ENCODE data around the gene PRKCE. TPM values are rescaled to one million over a fixed set of nuclear protein-coding genes. Genes with fewer than 3 reads are reported as not detected.

Gene PRKCE
- total RNA-seq, 5 donors from 2014 or later (not counting 1 experiment from before 2014, with no cell fraction given): 16.5 to 29.8 (median 23.4) TPM

DNA sequence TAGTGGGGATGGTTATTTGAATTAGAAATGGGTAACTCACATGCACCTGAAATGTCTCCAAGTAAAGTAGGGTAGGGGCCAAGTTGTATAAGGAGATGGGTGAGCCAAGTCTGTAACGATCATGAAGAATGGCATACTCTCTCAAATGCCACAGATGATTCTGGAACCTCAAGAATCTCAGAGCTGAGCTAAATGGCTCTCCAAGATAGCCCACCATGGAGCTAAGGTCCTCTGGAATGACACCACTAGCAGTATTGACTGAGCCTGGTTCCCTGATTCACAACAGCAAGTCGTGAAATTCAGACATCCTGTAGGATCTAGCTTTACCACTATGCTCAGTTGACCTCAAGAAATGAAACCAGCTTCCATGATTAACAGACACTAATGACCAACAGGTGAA lies 529.8 kb downstream of the PRKCE start:
- 100% methylated on average over 1 of the region's 2 CpGs for WGBS (ENCODE audit: insufficient coverage)
- H3K4me1 ChIP-seq (ENCODE audit: control insufficient read depth in 1 of 2, extremely low read depth in 1 of 2, insufficient read depth in 2 of 2, low read length in 2 of 2): peaks cover 0 to 10% of the 10 kb centered on the region in 2 experiments
- peaks cover 10 to 19% (median 14%) of the 10 kb centered on the region in 3 donors for H3K4me1 Mint-ChIP-seq
- no peak overlapping the region for H3K27ac ChIP-seq (ENCODE audit: low read length)
- no peak for ATAC-seq (replicated peaks in 1 of 4)
- H3K9me3 ChIP-seq: no peaks in the 10 kb centered on the region
- H3K9me3 Mint-ChIP-seq: no peaks in the 10 kb centered on the region
- no peak overlapping the region for H3K4me3 Mint-ChIP-seq
- H3K4me3 ChIP-seq (ENCODE audit: control insufficient read depth in 1 of 2, extremely low read depth in 1 of 2, low read length in 1 of 2): no peak overlapping the region
- DNase-seq: no peak
- no peak overlapping the region for H3K27ac Mint-ChIP-seq
- H3K36me3 ChIP-seq (ENCODE audit: control insufficient read depth in 2 of 2, extremely low read depth in 1 of 2, insufficient read depth in 1 of 2, low read length in 1 of 2): no peaks in the 10 kb centered on the region
- POLR2A ChIA-PET: no interaction called here
- CTCF ChIA-PET: no interaction called here
- peaks cover 7% of the 10 kb centered on the region for H3K36me3 Mint-ChIP-seq
- H3K27me3 Mint-ChIP-seq: no peaks in the 10 kb centered on the region
- H3K27me3 ChIP-seq (replicated peaks in 1 of 2; ENCODE audit: control insufficient read depth in 2 of 2, extremely low read depth in 1 of 2, insufficient read depth in 2 of 2, low read length in 1 of 2): no peaks in the 10 kb centered on the region

DNA sequence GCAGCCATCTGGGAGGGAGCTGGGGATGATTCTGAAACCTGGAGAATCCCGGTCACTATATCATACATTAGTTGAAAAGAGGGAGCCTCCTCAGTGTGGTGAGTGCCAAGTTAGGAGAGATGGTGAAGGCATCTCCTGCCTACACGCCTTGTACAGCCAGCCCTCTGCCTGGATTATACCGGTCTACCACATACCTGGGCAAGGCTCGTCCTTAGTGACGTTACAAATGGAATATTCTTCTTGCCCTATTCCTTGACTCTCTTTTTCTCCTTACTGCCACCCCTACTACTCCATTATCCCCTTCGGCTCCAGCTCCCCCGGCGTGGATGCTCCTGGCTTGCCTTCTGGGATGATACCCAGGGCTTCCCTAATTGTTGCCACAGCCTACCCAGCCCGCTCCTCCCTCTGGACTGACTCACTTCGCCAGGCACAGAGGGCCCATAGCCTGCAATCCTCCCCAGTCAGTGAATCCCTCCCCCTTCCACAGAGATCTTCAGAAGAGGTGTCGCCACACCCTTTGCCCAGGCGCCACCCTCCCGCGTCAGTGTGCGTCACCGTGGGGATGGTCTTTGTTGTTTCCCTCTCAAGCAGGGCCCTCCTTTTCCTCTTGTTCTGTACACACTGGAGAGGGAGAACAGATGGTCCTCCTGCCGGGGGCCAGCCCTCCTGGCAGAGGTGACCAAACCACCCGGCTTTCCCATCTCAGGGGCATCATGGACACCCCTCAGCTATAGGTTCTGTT lies 530.5 kb downstream of the PRKCE start:
- H3K4me1 Mint-ChIP-seq: peaks cover 12 to 21% (median 16%) of the 10 kb centered on the region in 3 donors
- no peaks in the 10 kb centered on the region for H3K9me3 ChIP-seq
- peak in 2 of 35 experiments; percentile 10 to 21 for DNase-seq
- no peaks in the 10 kb centered on the region for H3K27me3 Mint-ChIP-seq
- no peak overlapping the region for H3K4me3 ChIP-seq (ENCODE audit: control insufficient read depth in 1 of 2, extremely low read depth in 1 of 2, low read length in 1 of 2)
- H3K27me3 ChIP-seq (replicated peaks in 1 of 2; ENCODE audit: control insufficient read depth in 2 of 2, extremely low read depth in 1 of 2, insufficient read depth in 2 of 2, low read length in 1 of 2): no peaks in the 10 kb centered on the region
- no peaks in the 10 kb centered on the region for H3K9me3 Mint-ChIP-seq
- H3K36me3 Mint-ChIP-seq: peaks cover 7% of the 10 kb centered on the region
- peaks cover 0 to 11% of the 10 kb centered on the region in 2 experiments for H3K4me1 ChIP-seq (ENCODE audit: control insufficient read depth in 1 of 2, extremely low read depth in 1 of 2, insufficient read depth in 2 of 2, low read length in 2 of 2)
- 100% methylated on average over 8 of the region's 18 CpGs for WGBS (ENCODE audit: insufficient coverage)
- no peak overlapping the region for H3K4me3 Mint-ChIP-seq
- POLR2A ChIA-PET: interaction anchor here in 1 of 2 donors (0.6 kb wide), 1 partner anchor 374 kb away, joined by 3 read pairs; no protein-coding TSS in a partner anchor
- no peak overlapping the region for H3K27ac Mint-ChIP-seq
- H3K27ac ChIP-seq (ENCODE audit: low read length): no peak overlapping the region
- H3K36me3 ChIP-seq (ENCODE audit: control insufficient read depth in 2 of 2, extremely low read depth in 1 of 2, insufficient read depth in 1 of 2, low read length in 1 of 2): no peaks in the 10 kb centered on the region
- no peak for ATAC-seq (replicated peaks in 1 of 4)
- CTCF ChIA-PET: no interaction called here

DNA sequence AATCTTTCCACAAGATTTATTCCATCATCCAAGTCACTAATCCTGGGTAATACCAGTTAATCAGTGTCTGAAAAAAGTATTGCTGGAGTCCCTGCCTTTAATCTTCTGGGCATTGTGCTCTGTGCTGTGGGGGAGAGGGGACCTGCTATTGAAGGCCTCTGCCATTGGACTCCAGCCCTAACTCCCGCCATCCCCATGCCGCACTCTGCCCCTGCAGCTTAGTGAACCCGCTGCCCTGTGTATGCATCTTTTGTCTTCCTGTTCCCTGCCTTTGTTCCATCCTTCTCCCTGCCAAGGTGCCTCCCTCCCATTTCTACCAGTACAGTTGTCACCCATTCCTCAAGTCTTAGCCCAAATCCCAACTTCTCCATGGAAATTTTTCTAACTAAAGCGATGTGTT lies 532.0 kb downstream of the PRKCE start:
- Histone ChIP-seq H3K4me3 (ENCODE audit: control insufficient read depth in 1 of 2, extremely low read depth in 1 of 2, low read length in 1 of 2) (no peak overlapping the region), H3K27ac (ENCODE audit: low read length) (no peak overlapping the region), H3K27me3 (replicated peaks in 1 of 2; ENCODE audit: control insufficient read depth in 2 of 2, extremely low read depth in 1 of 2, insufficient read depth in 2 of 2, low read length in 1 of 2) (no peaks in the 10 kb centered on the region), H3K36me3 (ENCODE audit: control insufficient read depth in 2 of 2, extremely low read depth in 1 of 2, insufficient read depth in 1 of 2, low read length in 1 of 2) (no peaks in the 10 kb centered on the region), H3K9me3 (no peaks in the 10 kb centered on the region), H3K4me1 (ENCODE audit: control insufficient read depth in 1 of 2, extremely low read depth in 1 of 2, insufficient read depth in 2 of 2, low read length in 2 of 2) (peaks cover 0 to 14% of the 10 kb centered on the region in 2 experiments)
- Mint-ChIP-seq H3K4me1 (peaks cover 20 to 30% (median 21%) of the 10 kb centered on the region in 3 donors), H3K9me3 (no peaks in the 10 kb centered on the region), H3K27ac (no peak overlapping the region), H3K27me3 (no peaks in the 10 kb centered on the region), H3K4me3 (no peak overlapping the region), H3K36me3 (peaks cover 7% of the 10 kb centered on the region)
- ChIA-PET CTCF (no interaction called here), POLR2A (no interaction called here)
- WGBS (ENCODE audit: insufficient coverage): 100% methylated on average over 1 of the region's 4 CpGs
- ATAC-seq (replicated peaks in 1 of 4): no peak
- no peak for DNase-seq

DNA sequence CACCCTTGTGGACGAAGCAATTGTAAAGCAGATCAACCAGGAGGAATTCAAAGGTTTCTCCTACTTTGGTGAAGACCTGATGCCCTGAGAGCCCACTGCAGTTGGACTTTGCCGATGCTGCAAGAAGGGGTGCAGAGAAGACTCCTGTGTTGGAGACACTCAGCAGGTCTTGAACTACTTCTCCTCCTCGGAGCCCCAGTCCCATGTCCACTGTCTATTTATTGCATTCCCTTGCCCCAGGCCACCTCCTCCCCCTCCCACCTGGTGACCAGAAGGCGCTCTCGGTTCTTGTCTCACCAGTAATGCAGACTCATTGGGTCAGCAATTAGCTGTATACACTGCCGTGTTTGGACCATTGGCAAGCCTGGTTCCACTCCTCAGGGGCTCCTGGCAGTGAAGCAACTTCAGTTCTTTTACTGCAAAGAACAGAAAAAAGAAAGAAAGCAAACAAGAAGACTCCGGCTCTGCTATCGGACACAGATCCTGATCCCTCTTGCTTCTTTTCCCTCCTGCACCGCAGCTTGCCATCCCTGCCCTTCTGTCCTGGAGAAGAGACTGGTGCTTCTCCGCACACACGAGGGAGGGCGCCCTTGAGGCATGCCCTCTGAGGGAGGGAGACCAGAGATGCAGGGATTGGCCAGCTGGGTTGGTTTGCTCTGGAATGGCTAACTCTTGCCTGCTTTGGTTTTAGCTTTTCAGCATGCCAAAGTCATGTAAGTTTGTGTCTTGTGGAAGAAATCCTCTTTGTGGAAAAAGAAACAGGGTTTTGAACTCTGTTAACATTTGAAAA lies 533.5 kb downstream of the PRKCE start:
- no peak overlapping the region for H3K27ac Mint-ChIP-seq
- ATAC-seq (replicated peaks in 1 of 4) (no peak), DNase-seq (no peak)
- no peaks in the 10 kb centered on the region for H3K9me3 ChIP-seq
- H3K4me1 ChIP-seq (ENCODE audit: control insufficient read depth in 1 of 2, extremely low read depth in 1 of 2, insufficient read depth in 2 of 2, low read length in 2 of 2): peaks cover 0 to 4% of the 10 kb centered on the region in 2 experiments
- CTCF ChIA-PET: interaction anchor here in 1 of 2 donors (0.6 kb wide), 1 partner anchor 92 kb away, joined by 5 read pairs; no protein-coding TSS in a partner anchor
- POLR2A ChIA-PET: no interaction called here
- no peak overlapping the region for H3K27ac ChIP-seq (ENCODE audit: low read length)
- peaks cover 10 to 18% (median 11%) of the 10 kb centered on the region in 3 donors for H3K4me1 Mint-ChIP-seq
- WGBS (ENCODE audit: insufficient coverage): 96% methylated on average over 10 of the region's 12 CpGs
- H3K4me3 ChIP-seq (ENCODE audit: control insufficient read depth in 1 of 2, extremely low read depth in 1 of 2, low read length in 1 of 2): no peak overlapping the region
- no peaks in the 10 kb centered on the region for H3K27me3 ChIP-seq (replicated peaks in 1 of 2; ENCODE audit: control insufficient read depth in 2 of 2, extremely low read depth in 1 of 2, insufficient read depth in 2 of 2, low read length in 1 of 2)
- no peaks in the 10 kb centered on the region for H3K27me3 Mint-ChIP-seq
- peak overlapping the region in 1 of 3 donors; percentile 25 for H3K4me3 Mint-ChIP-seq
- no peaks in the 10 kb centered on the region for H3K36me3 ChIP-seq (ENCODE audit: control insufficient read depth in 2 of 2, extremely low read depth in 1 of 2, insufficient read depth in 1 of 2, low read length in 1 of 2)
- no peaks in the 10 kb centered on the region for H3K9me3 Mint-ChIP-seq
- H3K36me3 Mint-ChIP-seq: peaks cover 7% of the 10 kb centered on the region

DNA sequence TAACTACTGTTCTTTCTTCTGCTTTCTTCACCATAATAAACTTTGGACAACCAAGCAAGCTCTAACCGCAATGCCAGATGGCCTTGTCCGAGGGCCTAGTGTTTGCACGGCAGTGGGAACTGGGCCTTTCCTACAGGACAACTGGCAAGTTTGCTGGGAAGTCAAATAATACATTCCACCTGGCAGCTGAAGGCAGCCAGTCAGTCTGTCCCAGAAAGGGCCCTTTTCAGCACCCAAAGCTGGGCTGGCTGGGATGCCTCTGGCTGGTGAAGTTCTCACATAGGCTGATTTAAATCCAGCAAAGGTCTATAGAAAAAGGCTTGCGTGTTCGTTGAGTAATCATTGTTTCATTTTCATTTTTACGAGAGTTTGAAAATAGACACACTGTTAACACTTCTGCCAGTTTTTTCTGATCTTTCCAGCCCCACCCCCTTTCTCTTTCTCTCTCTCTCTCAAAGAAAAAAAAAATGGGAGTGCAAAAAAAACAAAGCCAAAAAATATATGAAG lies 535.7 kb downstream of the PRKCE start:
- ChIA-PET POLR2A (no interaction called here), CTCF (no interaction called here)
- H3K9me3 Mint-ChIP-seq: no peaks in the 10 kb centered on the region
- Histone ChIP-seq H3K27me3 (replicated peaks in 1 of 2; ENCODE audit: control insufficient read depth in 2 of 2, extremely low read depth in 1 of 2, insufficient read depth in 2 of 2, low read length in 1 of 2) (no peaks in the 10 kb centered on the region), H3K4me1 (ENCODE audit: control insufficient read depth in 1 of 2, extremely low read depth in 1 of 2, insufficient read depth in 2 of 2, low read length in 2 of 2) (peaks cover 0 to 4% of the 10 kb centered on the region in 2 experiments), H3K9me3 (no peaks in the 10 kb centered on the region), H3K27ac (ENCODE audit: low read length) (peak overlapping the region; percentile 54), H3K36me3 (ENCODE audit: control insufficient read depth in 2 of 2, extremely low read depth in 1 of 2, insufficient read depth in 1 of 2, low read length in 1 of 2) (no peaks in the 10 kb centered on the region), H3K4me3 (ENCODE audit: control insufficient read depth in 1 of 2, extremely low read depth in 1 of 2, low read length in 1 of 2) (no peak overlapping the region)
- 86% methylated on average over 3 of the region's 6 CpGs for WGBS (ENCODE audit: insufficient coverage)
- peaks cover 10 to 18% (median 11%) of the 10 kb centered on the region in 3 donors for H3K4me1 Mint-ChIP-seq
- DNase-seq (peak in 2 of 35 experiments; percentile 4 to 41), ATAC-seq (replicated peaks in 1 of 4) (peak in 2 of 4 experiments; percentile 23 to 76)
- H3K36me3 Mint-ChIP-seq: peaks cover 7% of the 10 kb centered on the region
- peak overlapping the region; percentile 78 to 88 for H3K27ac Mint-ChIP-seq
- peak overlapping the region; percentile 52 to 62 (median 55) for H3K4me3 Mint-ChIP-seq
- no peaks in the 10 kb centered on the region for H3K27me3 Mint-ChIP-seq

DNA sequence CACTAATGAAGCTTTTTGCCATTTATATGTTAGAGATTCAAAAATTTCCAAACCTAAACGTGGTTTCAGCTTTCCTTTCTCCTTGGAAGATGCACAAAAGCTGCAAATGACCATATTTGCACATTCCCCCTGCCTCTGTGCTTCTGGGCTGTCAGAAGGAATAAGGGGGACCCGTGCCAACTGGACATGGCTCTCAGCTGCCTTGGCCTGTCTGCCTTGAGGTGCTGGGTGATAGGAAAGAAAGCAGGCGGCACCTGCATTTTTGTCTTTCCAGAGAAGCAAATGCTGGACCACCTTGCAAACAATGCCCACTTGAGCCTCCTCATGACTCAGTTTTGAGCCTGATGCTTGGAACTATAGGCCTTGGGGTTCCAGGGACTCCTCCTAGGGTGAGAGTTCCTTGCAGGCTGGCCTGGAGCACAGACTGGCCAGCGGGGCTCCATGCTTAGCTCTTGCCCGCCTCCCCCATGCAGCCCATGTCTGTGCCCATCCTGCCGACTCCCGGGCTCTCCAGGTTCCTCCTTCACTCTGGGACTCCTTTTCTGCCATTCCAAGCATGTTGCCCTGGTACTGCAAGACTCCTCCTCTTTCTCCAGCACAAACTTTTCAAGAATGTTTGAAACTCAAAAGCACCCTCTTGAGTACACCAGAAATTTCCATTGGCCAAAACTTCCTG lies 536.7 kb downstream of the PRKCE start:
- Mint-ChIP-seq H3K4me1 (peaks cover 10 to 12% (median 11%) of the 10 kb centered on the region in 3 donors), H3K4me3 (peak overlapping the region in 2 of 3 donors; percentile 22 to 52), H3K27ac (peak overlapping the region in 1 of 2 donors; percentile 44), H3K27me3 (no peaks in the 10 kb centered on the region), H3K9me3 (no peaks in the 10 kb centered on the region), H3K36me3 (peaks cover 3% of the 10 kb centered on the region)
- CTCF ChIA-PET: no interaction called here
- peaks cover 0 to 4% of the 10 kb centered on the region in 2 experiments for H3K4me1 ChIP-seq (ENCODE audit: control insufficient read depth in 1 of 2, extremely low read depth in 1 of 2, insufficient read depth in 2 of 2, low read length in 2 of 2)
- H3K9me3 ChIP-seq: no peaks in the 10 kb centered on the region
- H3K4me3 ChIP-seq (ENCODE audit: control insufficient read depth in 1 of 2, extremely low read depth in 1 of 2, low read length in 1 of 2): no peak overlapping the region
- POLR2A ChIA-PET: no interaction called here
- no peak overlapping the region for H3K27ac ChIP-seq (ENCODE audit: low read length)
- DNase-seq (no peak), ATAC-seq (replicated peaks in 1 of 4) (no peak)
- H3K36me3 ChIP-seq (ENCODE audit: control insufficient read depth in 2 of 2, extremely low read depth in 1 of 2, insufficient read depth in 1 of 2, low read length in 1 of 2): no peaks in the 10 kb centered on the region
- 88% methylated on average over 5 of the region's 7 CpGs for WGBS (ENCODE audit: insufficient coverage)
- peaks cover 0 to 3% of the 10 kb centered on the region in 2 experiments for H3K27me3 ChIP-seq (replicated peaks in 1 of 2; ENCODE audit: control insufficient read depth in 2 of 2, extremely low read depth in 1 of 2, insufficient read depth in 2 of 2, low read length in 1 of 2)
